Neural cell (in vitro differentiated cells): ENCODE data around the gene OR6N2. TPM values are rescaled to one million over a fixed set of nuclear protein-coding genes. Genes with fewer than 3 reads are reported as not detected.

Source experiments
- H2AFZ ChIP-seq: fragments of 200-600, 300-800 bp; sonication (generic), shearing (Covaris generic); 2 replicates; pipeline ENCODE4 v1.6.0; 2014; ENCODE audit warnings: low read depth, mild to moderate bottlenecking, antibody characterized with exemption, low read length, moderate library complexity
- H3F3A ChIP-seq: fragments of 200-600 bp; shearing (Covaris generic); 2 replicates; pipeline ENCODE4 v1.6.1; 2016; ENCODE audit warnings: mild to moderate bottlenecking, moderate library complexity, mixed read lengths, antibody characterized with exemption, low read length; ENCODE audit not compliant: insufficient read depth, poor library complexity, severe bottlenecking
- H3K27ac ChIP-seq: fragments of 200-600, 300-800 bp; sonication (generic), shearing (Covaris generic); 2 replicates; pipeline ENCODE4 v1.5.1; 2014; ENCODE audit warnings: mild to moderate bottlenecking, low read length, moderate library complexity
- H3K27me3 ChIP-seq: fragments of 300-800, 200-600 bp; sonication (generic), shearing (Covaris generic); 2 replicates; pipeline ENCODE4 v1.6.0; 2014; ENCODE audit warnings: mild to moderate bottlenecking, low read depth, low read length, moderate library complexity; ENCODE audit not compliant: insufficient read depth
- H3K36me3 ChIP-seq: fragments of 300-800, 200-600 bp; sonication (generic), shearing (Covaris generic); 2 replicates; pipeline ENCODE4 v1.5.1; 2014; ENCODE audit warnings: mild to moderate bottlenecking, antibody characterized with exemption, low read length, moderate library complexity; ENCODE audit not compliant: insufficient read depth
- H3K4me2 ChIP-seq: fragments of 300-800, 200-600 bp; sonication (generic), shearing (Covaris generic); 2 replicates; pipeline ENCODE4 v1.6.0; 2014; ENCODE audit warnings: mild to moderate bottlenecking, low read length
- H3K4me3 ChIP-seq: fragments of 300-800, 200-600 bp; sonication (generic), shearing (Covaris generic); 2 replicates; pipeline ENCODE4 v1.5.1; 2014; ENCODE audit warnings: mild to moderate bottlenecking, low read length, moderate library complexity
- H3K79me2 ChIP-seq: fragments of 200-600 bp; shearing (Covaris generic); replicated peaks from 2 replicates; pipeline ENCODE4 v1.6.0; 2014; ENCODE audit warnings: mild to moderate bottlenecking, low read length, moderate library complexity; ENCODE audit not compliant: insufficient read depth
- H3K9ac ChIP-seq: fragments of 300-800, 200-600 bp; sonication (generic), shearing (Covaris generic); 2 replicates; pipeline ENCODE4 v1.6.1; 2016; ENCODE audit warnings: mild to moderate bottlenecking, low read length, mixed read lengths
- H3K9me2 ChIP-seq: fragments of 200-600 bp; shearing (Covaris generic); 2 replicates; pipeline ENCODE4 v1.6.1; 2016; ENCODE audit warnings: mild to moderate bottlenecking, low read length, mixed read lengths; ENCODE audit not compliant: insufficient read depth
- H3K9me3 ChIP-seq: fragments of 200-600, 300-800 bp; sonication (generic), shearing (Covaris generic); 2 replicates; pipeline ENCODE4 v1.6.1; 2016; ENCODE audit warnings: mild to moderate bottlenecking, mixed run types, low read length, moderate library complexity, mixed read lengths
- H4K20me1 ChIP-seq: fragments of 200-600 bp; shearing (Covaris generic); 2 replicates; pipeline ENCODE4 v1.6.1; 2016; ENCODE audit warnings: mild to moderate bottlenecking, mixed run types; ENCODE audit not compliant: insufficient read depth
- EP300 ChIP-seq: fragments of 450-650 bp; conservative IDR thresholded peaks from 2 replicates; pipeline ENCODE4 v1.6.1; 2014; ENCODE audit warnings: antibody characterized with exemption, mild to moderate bottlenecking, moderate library complexity; ENCODE audit not compliant: poor library complexity, severe bottlenecking
- EZH2 ChIP-seq: fragments of 200-600, 300-800 bp; shearing (Covaris generic), sonication (generic); IDR thresholded peaks from 2 replicates; pipeline ENCODE4 v1.6.1; 2014; ENCODE audit warnings: antibody characterized with exemption, low read length, borderline replicate concordance, mild to moderate bottlenecking; ENCODE audit not compliant: insufficient read depth, poor library complexity, severe bottlenecking
- MXI1 ChIP-seq: fragments of 450-650 bp; conservative IDR thresholded peaks from 2 replicates; pipeline ENCODE4 v1.6.1; 2014; ENCODE audit warnings: antibody characterized with exemption, mild to moderate bottlenecking; ENCODE audit not compliant: poor library complexity, severe bottlenecking
- POLR2AphosphoS5 ChIP-seq: IDR thresholded peaks from 2 replicates; pipeline ENCODE4 v1.6.1; 2012
- RAD21 ChIP-seq: fragments of 450-650 bp; conservative IDR thresholded peaks from 2 replicates; pipeline ENCODE4 v1.6.1; 2014; ENCODE audit warnings: antibody characterized with exemption, mild to moderate bottlenecking, moderate library complexity
- SMC3 ChIP-seq: fragments of 450-650 bp; conservative IDR thresholded peaks from 2 replicates; pipeline ENCODE4 v1.6.1; 2014; ENCODE audit warnings: antibody characterized with exemption, mild to moderate bottlenecking, moderate library complexity; ENCODE audit not compliant: poor library complexity
- TAF1 ChIP-seq: IDR thresholded peaks from 2 replicates; pipeline ENCODE4 v1.6.1; 2012; ENCODE audit warnings: low read depth
- polyA plus RNA-seq: library from polyadenylated mRNA; depleted of rRNA; stranded (reverse); fragments of >200 nt; gene quantifications from 2 replicates; pipeline ENCODE4 v1.2.3, GENCODE V29; 2014
- TF ChIP-seq, protein P1 (sequence below): fragments of 450-650 bp; IDR thresholded peaks from 2 replicates; pipeline ENCODE4 v1.5.1; 2014; ENCODE audit warnings: antibody characterized with exemption, mild to moderate bottlenecking, moderate library complexity; ENCODE audit not compliant: poor library complexity, severe bottlenecking
- TF ChIP-seq, protein P2 (sequence below): IDR thresholded peaks from 2 replicates; pipeline ENCODE4 v1.6.1; 2012; ENCODE audit warnings: borderline replicate concordance

Gene OR6N2
- polyA plus RNA-seq, 1 donor from 2014 or later = not detected

DNA sequence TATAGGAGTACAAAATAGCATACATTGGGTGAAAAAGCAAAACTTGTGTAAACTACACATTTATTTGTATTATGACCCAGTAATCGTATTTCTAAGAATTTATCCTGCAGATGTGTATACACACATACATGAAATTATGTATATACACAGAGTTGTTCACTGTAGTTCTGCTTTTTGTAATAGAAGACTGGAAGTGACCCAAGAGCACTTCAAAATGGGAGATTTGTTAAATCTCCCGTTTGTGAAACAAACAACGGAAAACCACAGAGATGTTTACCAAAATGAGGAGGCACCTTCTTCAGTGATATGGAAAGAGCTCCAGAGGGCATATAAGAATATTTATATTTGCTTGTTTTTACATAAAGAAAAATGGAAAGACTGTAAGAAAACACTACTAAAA, 32.2 kb upstream of the OR6N2 start:
- H3K36me3 ChIP-seq = no peaks in the 10 kb centered on the region
- no peak overlapping the region for H3K4me2 ChIP-seq
- TF ChIP-seq MXI1 = no peak
- no peak for TF ChIP-seq POLR2AphosphoS5
- no peak for TF ChIP-seq RAD21
- no peak for TF ChIP-seq TAF1
- TF ChIP-seq EZH2 = no peak
- TF ChIP-seq SMC3 = no peak
- H3K9me3 ChIP-seq = no peaks in the 10 kb centered on the region
- H3K27ac ChIP-seq = no peak overlapping the region
- H3K79me2 ChIP-seq = no peaks in the 10 kb centered on the region
- H3K9ac ChIP-seq = no peak overlapping the region
- no peaks in the 10 kb centered on the region for H3F3A ChIP-seq
- H3K27me3 ChIP-seq = no peaks in the 10 kb centered on the region
- H4K20me1 ChIP-seq = no peaks in the 10 kb centered on the region
- H3K9me2 ChIP-seq = no peaks in the 10 kb centered on the region
- H2AFZ ChIP-seq = no peak overlapping the region
- H3K4me3 ChIP-seq = no peak overlapping the region

DNA sequence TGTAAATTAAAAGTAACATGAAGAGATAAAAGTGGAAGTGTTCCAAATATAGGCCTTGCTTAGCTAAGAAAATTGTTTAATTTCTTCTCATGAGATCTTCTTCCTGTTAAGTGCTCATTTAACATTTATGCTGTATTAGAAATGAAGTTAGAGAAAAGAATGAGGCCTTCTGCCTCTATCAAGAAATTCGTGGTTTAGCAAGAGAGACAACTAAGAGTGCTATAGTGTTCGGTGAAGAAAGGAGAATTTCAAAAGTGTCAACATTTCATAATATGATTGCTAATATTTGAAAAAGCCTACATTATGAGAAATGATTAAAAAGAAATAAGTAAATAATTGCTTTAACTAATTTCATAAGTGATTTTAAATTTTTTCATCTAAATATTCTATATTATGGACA, 31.3 kb upstream of the OR6N2 start:
- no peak overlapping the region for H3K4me3 ChIP-seq
- no peak for TF ChIP-seq EP300
- H3K9me3 ChIP-seq = no peaks in the 10 kb centered on the region
- H2AFZ ChIP-seq = no peak overlapping the region
- no peaks in the 10 kb centered on the region for H3K27me3 ChIP-seq
- no peaks in the 10 kb centered on the region for H3F3A ChIP-seq
- H3K9me2 ChIP-seq = no peaks in the 10 kb centered on the region
- H3K79me2 ChIP-seq = no peaks in the 10 kb centered on the region
- no peaks in the 10 kb centered on the region for H4K20me1 ChIP-seq
- no peak overlapping the region for H3K27ac ChIP-seq
- no peaks in the 10 kb centered on the region for H3K36me3 ChIP-seq
- H3K9ac ChIP-seq = no peak overlapping the region
- no peak overlapping the region for H3K4me2 ChIP-seq

DNA sequence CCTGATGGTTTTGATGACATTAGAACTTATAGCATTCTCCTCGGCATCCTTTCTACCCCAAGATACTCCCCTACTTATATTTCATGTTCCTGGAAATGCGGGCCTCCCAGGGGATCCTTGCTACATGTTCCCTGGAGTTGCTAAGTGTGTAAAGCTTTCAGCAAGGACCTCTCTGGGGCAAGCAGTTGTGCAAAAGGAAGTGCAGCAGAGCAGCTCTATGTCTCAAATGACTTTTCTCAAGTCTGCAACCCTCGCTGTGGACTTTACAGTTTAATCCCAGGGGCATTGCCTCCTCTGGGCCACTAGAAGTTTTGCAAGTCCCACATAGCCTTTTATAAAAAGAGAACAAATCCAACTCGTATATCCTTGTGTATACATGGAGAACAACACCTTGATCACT, 29.3 kb upstream of the OR6N2 start:
- Histone ChIP-seq H3K79me2 (no peaks in the 10 kb centered on the region), H3K4me2 (no peak overlapping the region), H3K9me2 (no peaks in the 10 kb centered on the region), H3F3A (no peaks in the 10 kb centered on the region), H4K20me1 (no peaks in the 10 kb centered on the region), H3K9me3 (no peaks in the 10 kb centered on the region), H3K4me3 (no peak overlapping the region), H3K36me3 (no peaks in the 10 kb centered on the region), H3K27me3 (no peaks in the 10 kb centered on the region), H3K9ac (no peak overlapping the region), H2AFZ (no peak overlapping the region), H3K27ac (no peak overlapping the region)
- no peak for TF ChIP-seq RAD21
- no peak for TF ChIP-seq SMC3
- no peak for TF ChIP-seq MXI1
- TF ChIP-seq POLR2AphosphoS5 = no peak
- no peak for TF ChIP-seq EZH2
- TF ChIP-seq, protein P1, sequence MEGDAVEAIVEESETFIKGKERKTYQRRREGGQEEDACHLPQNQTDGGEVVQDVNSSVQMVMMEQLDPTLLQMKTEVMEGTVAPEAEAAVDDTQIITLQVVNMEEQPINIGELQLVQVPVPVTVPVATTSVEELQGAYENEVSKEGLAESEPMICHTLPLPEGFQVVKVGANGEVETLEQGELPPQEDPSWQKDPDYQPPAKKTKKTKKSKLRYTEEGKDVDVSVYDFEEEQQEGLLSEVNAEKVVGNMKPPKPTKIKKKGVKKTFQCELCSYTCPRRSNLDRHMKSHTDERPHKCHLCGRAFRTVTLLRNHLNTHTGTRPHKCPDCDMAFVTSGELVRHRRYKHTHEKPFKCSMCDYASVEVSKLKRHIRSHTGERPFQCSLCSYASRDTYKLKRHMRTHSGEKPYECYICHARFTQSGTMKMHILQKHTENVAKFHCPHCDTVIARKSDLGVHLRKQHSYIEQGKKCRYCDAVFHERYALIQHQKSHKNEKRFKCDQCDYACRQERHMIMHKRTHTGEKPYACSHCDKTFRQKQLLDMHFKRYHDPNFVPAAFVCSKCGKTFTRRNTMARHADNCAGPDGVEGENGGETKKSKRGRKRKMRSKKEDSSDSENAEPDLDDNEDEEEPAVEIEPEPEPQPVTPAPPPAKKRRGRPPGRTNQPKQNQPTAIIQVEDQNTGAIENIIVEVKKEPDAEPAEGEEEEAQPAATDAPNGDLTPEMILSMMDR = no peak
- TF ChIP-seq, protein P2, sequence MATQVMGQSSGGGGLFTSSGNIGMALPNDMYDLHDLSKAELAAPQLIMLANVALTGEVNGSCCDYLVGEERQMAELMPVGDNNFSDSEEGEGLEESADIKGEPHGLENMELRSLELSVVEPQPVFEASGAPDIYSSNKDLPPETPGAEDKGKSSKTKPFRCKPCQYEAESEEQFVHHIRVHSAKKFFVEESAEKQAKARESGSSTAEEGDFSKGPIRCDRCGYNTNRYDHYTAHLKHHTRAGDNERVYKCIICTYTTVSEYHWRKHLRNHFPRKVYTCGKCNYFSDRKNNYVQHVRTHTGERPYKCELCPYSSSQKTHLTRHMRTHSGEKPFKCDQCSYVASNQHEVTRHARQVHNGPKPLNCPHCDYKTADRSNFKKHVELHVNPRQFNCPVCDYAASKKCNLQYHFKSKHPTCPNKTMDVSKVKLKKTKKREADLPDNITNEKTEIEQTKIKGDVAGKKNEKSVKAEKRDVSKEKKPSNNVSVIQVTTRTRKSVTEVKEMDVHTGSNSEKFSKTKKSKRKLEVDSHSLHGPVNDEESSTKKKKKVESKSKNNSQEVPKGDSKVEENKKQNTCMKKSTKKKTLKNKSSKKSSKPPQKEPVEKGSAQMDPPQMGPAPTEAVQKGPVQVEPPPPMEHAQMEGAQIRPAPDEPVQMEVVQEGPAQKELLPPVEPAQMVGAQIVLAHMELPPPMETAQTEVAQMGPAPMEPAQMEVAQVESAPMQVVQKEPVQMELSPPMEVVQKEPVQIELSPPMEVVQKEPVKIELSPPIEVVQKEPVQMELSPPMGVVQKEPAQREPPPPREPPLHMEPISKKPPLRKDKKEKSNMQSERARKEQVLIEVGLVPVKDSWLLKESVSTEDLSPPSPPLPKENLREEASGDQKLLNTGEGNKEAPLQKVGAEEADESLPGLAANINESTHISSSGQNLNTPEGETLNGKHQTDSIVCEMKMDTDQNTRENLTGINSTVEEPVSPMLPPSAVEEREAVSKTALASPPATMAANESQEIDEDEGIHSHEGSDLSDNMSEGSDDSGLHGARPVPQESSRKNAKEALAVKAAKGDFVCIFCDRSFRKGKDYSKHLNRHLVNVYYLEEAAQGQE = no peak
- no peak for TF ChIP-seq EP300
- no peak for TF ChIP-seq TAF1
